DND-41 (cell line): ENCODE measurements around the gene ACOXL.
A peak's percentile ranks its signal among the peaks of the same experiment; 100 is the strongest.

Experiments used
- ATAC-seq: fragments of 200-7000 bp; cut with Tn5 transposase; 3 replicates; pipeline ENCODE4 v1.9.1; 2021; ENCODE audit warnings: low read depth; ENCODE audit not compliant: insufficient read depth
- DNase-seq: peaks from one replicate; pipeline ENCODE4 v3.0.0-alpha.2; 2020
- H2AFZ ChIP-seq: 2 replicates; pipeline ENCODE4 v1.6.0; 2012; ENCODE audit warnings: low read depth, low read length
- H3K27ac ChIP-seq: 2 replicates; pipeline ENCODE4 v1.5.1; 2012; ENCODE audit warnings: low read length, inconsistent platforms
- H3K27me3 ChIP-seq: fragments of 200-600 bp; sonication (generic); 2 replicates; pipeline ENCODE4 v1.6.0; 2012; ENCODE audit warnings: low read length, mild to moderate bottlenecking, inconsistent platforms; ENCODE audit not compliant: insufficient read depth, poor library complexity
- H3K36me3 ChIP-seq: 2 replicates; pipeline ENCODE4 v1.5.1; 2012; ENCODE audit warnings: low read length, inconsistent platforms; ENCODE audit not compliant: insufficient read depth
- H3K4me1 ChIP-seq: 2 replicates; pipeline ENCODE4 v1.5.1; 2012; ENCODE audit warnings: mild to moderate bottlenecking, low read length; ENCODE audit not compliant: insufficient read depth
- H3K4me2 ChIP-seq: 2 replicates; pipeline ENCODE4 v1.6.0; 2012; ENCODE audit warnings: mild to moderate bottlenecking, moderate library complexity, low read length, inconsistent platforms; ENCODE audit not compliant: insufficient read depth
- H3K4me3 ChIP-seq, 2 experiments: fragments of 200-600 bp in 1 of 2; shearing (Covaris generic) in 1 of 2; 2 replicates each; pipeline ENCODE4 v1.5.1; 2012 to 2016; ENCODE audit warnings: inconsistent platforms in 2 of 2, low read length in 2 of 2, mild to moderate bottlenecking in 2 of 2, low read depth in 1 of 2, moderate library complexity in 1 of 2
- H3K79me2 ChIP-seq: 2 replicates; pipeline ENCODE4 v1.6.0; 2012; ENCODE audit warnings: low read length, inconsistent platforms; ENCODE audit not compliant: insufficient read depth
- H3K9ac ChIP-seq: 2 replicates; pipeline ENCODE4 v1.6.0; 2012; ENCODE audit warnings: low read depth, mild to moderate bottlenecking, inconsistent platforms, low read length, moderate library complexity
- H3K9me3 ChIP-seq: 2 replicates; pipeline ENCODE4 v1.5.1; 2012; ENCODE audit warnings: low read length, moderate library complexity, mild to moderate bottlenecking, inconsistent platforms; ENCODE audit not compliant: insufficient read depth, severe bottlenecking
- H4K20me1 ChIP-seq: 2 replicates; pipeline ENCODE4 v1.6.0; 2012; ENCODE audit warnings: low read length; ENCODE audit not compliant: insufficient read depth
- CTCF ChIP-seq: IDR thresholded peaks from 2 replicates; pipeline ENCODE4 v1.5.1; 2012; ENCODE audit warnings: borderline replicate concordance, low read length, moderate library complexity, mild to moderate bottlenecking; ENCODE audit not compliant: poor library complexity, severe bottlenecking; ENCODE audit errors: extremely low read depth
- EZH2 ChIP-seq: IDR thresholded peaks from 3 replicates; pipeline ENCODE4 v1.6.1; 2012; ENCODE audit warnings: borderline replicate concordance, low read depth, mild to moderate bottlenecking, moderate library complexity, low read length, inconsistent platforms; ENCODE audit not compliant: severe bottlenecking

Gene ACOXL

DNA sequence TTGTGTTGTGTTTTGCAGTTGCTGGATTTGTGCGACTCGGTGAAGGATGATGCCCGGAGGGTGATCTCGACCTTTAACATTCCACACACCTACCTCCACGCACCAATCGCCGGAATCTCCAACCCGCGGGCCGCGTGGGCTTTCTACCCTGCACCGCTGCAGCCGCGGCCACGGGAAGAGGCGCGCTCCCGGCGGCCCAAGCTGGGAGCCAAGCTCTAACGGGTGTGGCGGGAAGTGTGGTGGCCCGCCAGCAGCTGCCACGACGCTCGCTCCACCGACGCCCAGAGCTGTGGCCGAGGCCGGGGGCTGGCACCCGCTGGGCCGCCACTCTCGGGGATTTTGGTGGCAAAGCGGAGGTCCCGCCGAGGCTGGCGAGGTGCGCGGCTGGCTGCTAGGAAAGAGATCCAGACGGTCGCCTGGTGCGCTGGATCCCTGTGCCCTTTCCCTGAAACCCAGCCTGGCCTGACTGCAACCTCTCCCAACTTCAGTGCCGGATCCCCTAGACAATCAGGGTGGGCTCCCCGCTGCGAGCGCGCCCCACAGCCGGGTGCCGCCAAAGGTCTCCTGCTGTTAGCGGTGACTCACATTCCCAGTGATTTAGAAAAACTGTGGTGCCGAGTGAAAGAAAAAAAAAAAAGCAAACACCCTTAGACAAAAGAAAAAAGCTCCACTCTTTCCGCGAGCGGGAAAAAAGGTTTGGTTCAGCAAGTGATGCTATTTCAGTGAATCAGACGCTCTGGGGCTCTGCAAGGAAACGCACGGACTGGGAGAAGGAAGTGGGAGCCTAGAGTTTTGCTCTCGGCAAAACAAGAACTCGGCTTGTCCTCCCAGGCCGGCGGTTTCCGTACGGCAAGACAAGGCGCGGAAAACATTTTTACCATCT is 385.5 kb downstream of the ACOXL start:
- Histone ChIP-seq H2AFZ (no peak overlapping the region), H3K27me3 (no peaks in the 10 kb centered on the region), H3K9me3 (no peaks in the 10 kb centered on the region), H3K9ac (no peak overlapping the region), H3K4me3 (no peak overlapping the region), H3K36me3 (peaks cover 12% of the 10 kb centered on the region; the same call in 1 of the 2 replicates), H3K4me1 (peaks cover 22% of the 10 kb centered on the region), H4K20me1 (peaks cover 11% of the 10 kb centered on the region), H3K79me2 (peaks cover 20% of the 10 kb centered on the region), H3K27ac (no peak overlapping the region), H3K4me2 (no peak overlapping the region)
- TF ChIP-seq EZH2 (no peak), CTCF (no peak)
- no peak for DNase-seq
- no peak for ATAC-seq

DNA sequence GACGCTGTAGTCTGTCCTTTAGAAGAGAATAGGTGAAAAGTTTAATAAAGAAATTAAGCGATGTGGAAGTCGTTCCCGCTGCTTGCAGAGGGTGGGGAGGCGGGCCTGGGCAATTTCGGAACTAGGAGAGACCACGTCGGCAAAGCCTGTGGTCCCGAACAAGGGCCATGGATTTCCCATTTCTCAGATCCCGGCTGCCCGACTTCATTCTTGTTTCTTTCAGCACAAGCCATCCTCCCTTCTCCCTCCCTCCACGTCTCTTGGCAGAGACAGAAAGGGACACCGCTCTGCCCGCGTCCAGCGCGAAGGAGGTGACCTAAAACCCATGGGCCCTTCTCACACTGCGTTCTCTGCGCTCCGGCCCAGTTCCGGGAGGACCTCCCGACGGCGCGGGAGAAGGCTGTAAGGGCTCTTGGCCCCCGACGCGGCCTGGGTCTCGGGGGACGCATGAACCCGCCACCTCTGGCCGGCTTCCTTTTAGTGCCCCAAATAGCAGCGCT is 386.2 kb downstream of the ACOXL start:
- TF ChIP-seq EZH2 (no peak), CTCF (no peak)
- Histone ChIP-seq H3K9me3 (no peaks in the 10 kb centered on the region), H3K36me3 (peaks cover 16% of the 10 kb centered on the region), H3K27ac (no peak overlapping the region), H3K27me3 (no peaks in the 10 kb centered on the region), H2AFZ (no peak overlapping the region), H3K4me3 (no peak overlapping the region), H3K9ac (no peak overlapping the region), H3K4me1 (peaks cover 29% of the 10 kb centered on the region), H4K20me1 (peaks cover 16% of the 10 kb centered on the region), H3K79me2 (peaks cover 27% of the 10 kb centered on the region), H3K4me2 (no peak overlapping the region)
- ATAC-seq (no peak), DNase-seq (no peak)

- Histone ChIP-seq H3K4me3 (no peak overlapping the region), H3K4me2 (peak overlapping the region; percentile 95; the same call in 1 of the 2 replicates), H3K9ac (no peak overlapping the region), H3K4me1 (peaks cover 35% of the 10 kb centered on the region), H3K9me3 (no peaks in the 10 kb centered on the region), H3K36me3 (peaks cover 21% of the 10 kb centered on the region), H3K79me2 (peaks cover 33% of the 10 kb centered on the region), H4K20me1 (peaks cover 22% of the 10 kb centered on the region), H2AFZ (no peak overlapping the region), H3K27ac (no peak overlapping the region), H3K27me3 (no peaks in the 10 kb centered on the region)
- ATAC-seq: no peak
- TF ChIP-seq EZH2: no peak
- no peak for TF ChIP-seq CTCF
- no peak for DNase-seq
These were observed 386.8 kb downstream of the ACOXL start for GRCh38 chr2:111118981-111119821.
